ENCODE measurements around the gene MPPED2. TPM values are rescaled to one million over a fixed set of nuclear protein-coding genes. Genes with fewer than 3 reads are reported as not detected.

Gene MPPED2
- total RNA-seq, 1 donor from 2014 or later: 50.2 TPM

- peaks cover 65% of the 10 kb centered on the region for H3K4me1 Mint-ChIP-seq (ENCODE audit: unreplicated experiment)
- H3K4me3 Mint-ChIP-seq (ENCODE audit: unreplicated experiment): no peak overlapping the region
- TF ChIP-seq, protein P1, sequence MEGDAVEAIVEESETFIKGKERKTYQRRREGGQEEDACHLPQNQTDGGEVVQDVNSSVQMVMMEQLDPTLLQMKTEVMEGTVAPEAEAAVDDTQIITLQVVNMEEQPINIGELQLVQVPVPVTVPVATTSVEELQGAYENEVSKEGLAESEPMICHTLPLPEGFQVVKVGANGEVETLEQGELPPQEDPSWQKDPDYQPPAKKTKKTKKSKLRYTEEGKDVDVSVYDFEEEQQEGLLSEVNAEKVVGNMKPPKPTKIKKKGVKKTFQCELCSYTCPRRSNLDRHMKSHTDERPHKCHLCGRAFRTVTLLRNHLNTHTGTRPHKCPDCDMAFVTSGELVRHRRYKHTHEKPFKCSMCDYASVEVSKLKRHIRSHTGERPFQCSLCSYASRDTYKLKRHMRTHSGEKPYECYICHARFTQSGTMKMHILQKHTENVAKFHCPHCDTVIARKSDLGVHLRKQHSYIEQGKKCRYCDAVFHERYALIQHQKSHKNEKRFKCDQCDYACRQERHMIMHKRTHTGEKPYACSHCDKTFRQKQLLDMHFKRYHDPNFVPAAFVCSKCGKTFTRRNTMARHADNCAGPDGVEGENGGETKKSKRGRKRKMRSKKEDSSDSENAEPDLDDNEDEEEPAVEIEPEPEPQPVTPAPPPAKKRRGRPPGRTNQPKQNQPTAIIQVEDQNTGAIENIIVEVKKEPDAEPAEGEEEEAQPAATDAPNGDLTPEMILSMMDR (IDR thresholded peaks at IDR 0.05; ENCODE audit: unreplicated experiment): no peak
- H3K27me3 Mint-ChIP-seq (ENCODE audit: unreplicated experiment): peaks cover 2% of the 10 kb centered on the region
- peaks cover 8% of the 10 kb centered on the region for H3K36me3 Mint-ChIP-seq (ENCODE audit: low read depth, unreplicated experiment)
- DNase-seq (ENCODE audit: low spot score): no peak
- no peaks in the 10 kb centered on the region for H3K9me3 Mint-ChIP-seq (ENCODE audit: unreplicated experiment)
- H3K27ac Mint-ChIP-seq (ENCODE audit: unreplicated experiment): no peak overlapping the region
Measured at GRCh38 chr11:30452842-30453241, 133.3 kb downstream of the MPPED2 start.

- H3K27me3 Mint-ChIP-seq (ENCODE audit: unreplicated experiment): peaks cover 2% of the 10 kb centered on the region
- H3K4me3 Mint-ChIP-seq (ENCODE audit: unreplicated experiment): no peak overlapping the region
- peak overlapping the region; percentile 38 for H3K27ac Mint-ChIP-seq (ENCODE audit: unreplicated experiment)
- H3K9me3 Mint-ChIP-seq (ENCODE audit: unreplicated experiment): no peaks in the 10 kb centered on the region
- peaks cover 12% of the 10 kb centered on the region for H3K36me3 Mint-ChIP-seq (ENCODE audit: low read depth, unreplicated experiment)
- H3K4me1 Mint-ChIP-seq (ENCODE audit: unreplicated experiment): peaks cover 60% of the 10 kb centered on the region
- DNase-seq (ENCODE audit: low spot score): no peak
- TF ChIP-seq, protein P1 (IDR thresholded peaks at IDR 0.05; ENCODE audit: unreplicated experiment): no peak
Measured at GRCh38 chr11:30452114-30452513, 134.0 kb downstream of the MPPED2 start.

GRCh38 chr11:30451626-30452025 is 134.5 kb downstream of the MPPED2 start:
- DNase-seq (ENCODE audit: low spot score): no peak
- TF ChIP-seq, protein P1 (IDR thresholded peaks at IDR 0.05; ENCODE audit: unreplicated experiment): no peak
- Mint-ChIP-seq H3K4me3 (ENCODE audit: unreplicated experiment) (no peak overlapping the region), H3K36me3 (ENCODE audit: low read depth, unreplicated experiment) (peaks cover 14% of the 10 kb centered on the region), H3K9me3 (ENCODE audit: unreplicated experiment) (no peaks in the 10 kb centered on the region), H3K27ac (ENCODE audit: unreplicated experiment) (no peak overlapping the region), H3K4me1 (ENCODE audit: unreplicated experiment) (peaks cover 55% of the 10 kb centered on the region), H3K27me3 (ENCODE audit: unreplicated experiment) (peaks cover 2% of the 10 kb centered on the region)

GRCh38 chr11:30451167-30451566 is 135.0 kb downstream of the MPPED2 start:
- H3K4me3 Mint-ChIP-seq (ENCODE audit: unreplicated experiment): no peak overlapping the region
- H3K36me3 Mint-ChIP-seq (ENCODE audit: low read depth, unreplicated experiment): peaks cover 14% of the 10 kb centered on the region
- H3K27ac Mint-ChIP-seq (ENCODE audit: unreplicated experiment): no peak overlapping the region
- H3K4me1 Mint-ChIP-seq (ENCODE audit: unreplicated experiment): peaks cover 52% of the 10 kb centered on the region
- H3K9me3 Mint-ChIP-seq (ENCODE audit: unreplicated experiment): no peaks in the 10 kb centered on the region
- TF ChIP-seq, protein P1 (IDR thresholded peaks at IDR 0.05; ENCODE audit: unreplicated experiment): no peak
- peaks cover 2% of the 10 kb centered on the region for H3K27me3 Mint-ChIP-seq (ENCODE audit: unreplicated experiment)
- DNase-seq (ENCODE audit: low spot score): no peak

- H3K27ac Mint-ChIP-seq (ENCODE audit: unreplicated experiment): no peak overlapping the region
- peaks cover 9% of the 10 kb centered on the region for H3K36me3 Mint-ChIP-seq (ENCODE audit: low read depth, unreplicated experiment)
- DNase-seq (ENCODE audit: low spot score): no peak
- no peaks in the 10 kb centered on the region for H3K9me3 Mint-ChIP-seq (ENCODE audit: unreplicated experiment)
- peaks cover 20% of the 10 kb centered on the region for H3K4me1 Mint-ChIP-seq (ENCODE audit: unreplicated experiment)
- no peak overlapping the region for H3K4me3 Mint-ChIP-seq (ENCODE audit: unreplicated experiment)
- TF ChIP-seq, protein P1 (IDR thresholded peaks at IDR 0.05; ENCODE audit: unreplicated experiment): no peak
- peaks cover 1% of the 10 kb centered on the region for H3K27me3 Mint-ChIP-seq (ENCODE audit: unreplicated experiment)
Measured at GRCh38 chr11:30447058-30447640, 139.0 kb downstream of the MPPED2 start.

Measured in endothelial cell (in vitro differentiated cells).